OCI-LY7 (cell line): ENCODE measurements around the gene GALNT1. TPM values are rescaled to one million over a fixed set of nuclear protein-coding genes. Genes with fewer than 3 reads are reported as not detected.

Source experiments
- BruUV-seq: library from RNA; stranded (reverse); fragments of 400-500 nt; replicated peaks from 2 replicates; lab custom pipeline; 2021; lab: Mats Ljungman, UMichigan
- CTCF ChIA-PET: fragments of 300-600 bp; sonication (Branson Sonifier 250); formaldehyde crosslinking; loops from one replicate; lab custom pipeline; 2022; ENCODE audit warnings: antibody characterized with exemption; ENCODE audit not compliant: unreplicated experiment; lab: Charles Lee
- POLR2A ChIA-PET: fragments of 300-600 bp; sonication (Branson Sonifier 250); formaldehyde crosslinking; loops from one replicate; lab custom pipeline; 2022; ENCODE audit warnings: antibody characterized with exemption; lab: Charles Lee
- DNase-seq: peaks from one replicate; pipeline ENCODE4 v3.0.0-alpha.2; 2015; ENCODE audit warnings: low spot score
- H2AFZ ChIP-seq: fragments of 200-600 bp; sonication (generic), shearing (Covaris generic); 2 replicates; pipeline ENCODE4 v1.6.1; 2014; ENCODE audit warnings: mild to moderate bottlenecking, antibody characterized with exemption, low read length, moderate library complexity
- H3K27ac ChIP-seq: fragments of 200-600 bp; sonication (generic); 2 replicates; pipeline ENCODE4 v1.5.1; 2014; ENCODE audit warnings: mixed run types, low read depth, mild to moderate bottlenecking, moderate library complexity, low read length, inconsistent platforms; ENCODE audit not compliant: poor library complexity, severe bottlenecking
- H3K36me3 ChIP-seq: fragments of 200-600 bp; sonication (generic); 2 replicates; pipeline ENCODE4 v1.6.1; 2014; ENCODE audit warnings: mild to moderate bottlenecking, antibody characterized with exemption, low read length, moderate library complexity, mixed read lengths; ENCODE audit not compliant: insufficient read depth
- H3K4me1 ChIP-seq: fragments of 200-600 bp; sonication (generic); 2 replicates; pipeline ENCODE4 v1.5.1; 2014; ENCODE audit warnings: mild to moderate bottlenecking, low read length; ENCODE audit not compliant: insufficient read depth, poor library complexity, severe bottlenecking
- H3K4me2 ChIP-seq: fragments of 200-600 bp; sonication (generic); 2 replicates; pipeline ENCODE4 v1.6.1; 2014; ENCODE audit warnings: mild to moderate bottlenecking, low read length
- H3K4me3 ChIP-seq: fragments of 200-600 bp; sonication (generic); 2 replicates; pipeline ENCODE4 v1.5.1; 2014; ENCODE audit warnings: mild to moderate bottlenecking, low read depth, low read length; ENCODE audit not compliant: poor library complexity, severe bottlenecking
- H3K79me2 ChIP-seq: fragments of 200-600 bp; sonication (generic); 2 replicates; pipeline ENCODE4 v1.6.1; 2016; ENCODE audit warnings: low read depth, mild to moderate bottlenecking, low read length, moderate library complexity, mixed read lengths; ENCODE audit not compliant: insufficient read depth
- H3K9me2 ChIP-seq: fragments of 200-600 bp; sonication (generic); 2 replicates; pipeline ENCODE4 v1.6.1; 2016; ENCODE audit warnings: mild to moderate bottlenecking, low read length, mixed read lengths; ENCODE audit not compliant: insufficient read depth
- H3K9me3 ChIP-seq: fragments of 200-600 bp; sonication (generic); 2 replicates; pipeline ENCODE4 v1.6.1; 2014; ENCODE audit warnings: mild to moderate bottlenecking, mixed run types, low read length, mixed read lengths
- H4K20me1 ChIP-seq: fragments of 200-600 bp; sonication (generic); 2 replicates; pipeline ENCODE4 v1.6.1; 2014; ENCODE audit warnings: mild to moderate bottlenecking, antibody characterized with exemption, low read length, moderate library complexity, mixed read lengths; ENCODE audit not compliant: insufficient read depth
- EZH2phosphoT487 ChIP-seq: fragments of 200-600 bp; sonication (generic); IDR thresholded peaks from 2 replicates; pipeline ENCODE4 v1.6.1; 2018; ENCODE audit warnings: low read depth, borderline replicate concordance, mild to moderate bottlenecking, mixed run types, antibody characterized with exemption, low read length, moderate library complexity, mixed read lengths
- intact Hi-C: fragments of 100-400 bp; cut with micrococcal nuclease; formaldehyde crosslinking; loops from one replicate; pipeline ENCODE4 v1.10.0; 2022; ENCODE audit not compliant: unreplicated experiment
- total RNA-seq, 2 experiments: library from RNA; depleted of rRNA in 1 of 2; stranded (reverse); fragments of >200 nt in 1 of 2; shearing (Covaris generic) in 1 of 2; gene quantifications; 2 replicates each; pipeline ENCODE4 v1.2.3, GENCODE V29; 2014 to 2022
- TF ChIP-seq, protein P1 (sequence below): fragments of 200-600 bp; sonication (generic); conservative IDR thresholded peaks from 2 replicates; pipeline ENCODE4 v1.5.1; 2014; ENCODE audit warnings: mild to moderate bottlenecking, antibody characterized with exemption, low read length, moderate library complexity, mixed read lengths

GALNT1 gene
- total RNA-seq, 2 experiments from 2014 or later = 22.0 to 37.2 TPM

DNA sequence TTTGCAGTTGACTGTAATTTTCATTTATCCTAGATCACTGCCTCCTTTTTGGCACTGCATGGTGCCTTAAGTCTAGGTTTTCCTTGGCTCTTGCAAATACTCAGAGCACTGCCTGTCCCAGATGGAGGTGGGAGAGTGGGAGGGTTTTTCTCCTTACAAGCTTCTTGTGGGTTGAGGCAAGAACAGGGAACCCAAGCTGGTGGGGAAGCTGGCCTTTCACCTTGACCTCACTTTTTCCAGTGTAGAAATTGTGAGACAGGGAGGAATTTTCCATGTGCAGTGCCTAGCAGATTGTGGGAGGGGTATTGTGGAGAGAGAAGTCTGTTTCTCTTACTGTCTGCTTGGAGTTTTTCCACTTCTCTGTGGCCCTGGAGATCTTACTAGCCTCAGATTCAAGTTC is 21.5 kb downstream of the GALNT1 start:
- BruUV-seq = no TSS peak
- POLR2A ChIA-PET = interaction anchor here (1.1 to 1.3 kb wide), 2 partner anchors 10 to 14 kb away, joined by 4 read pairs; no protein-coding TSS in a partner anchor
- no peak for TF ChIP-seq EZH2phosphoT487
- TF ChIP-seq, protein P1, sequence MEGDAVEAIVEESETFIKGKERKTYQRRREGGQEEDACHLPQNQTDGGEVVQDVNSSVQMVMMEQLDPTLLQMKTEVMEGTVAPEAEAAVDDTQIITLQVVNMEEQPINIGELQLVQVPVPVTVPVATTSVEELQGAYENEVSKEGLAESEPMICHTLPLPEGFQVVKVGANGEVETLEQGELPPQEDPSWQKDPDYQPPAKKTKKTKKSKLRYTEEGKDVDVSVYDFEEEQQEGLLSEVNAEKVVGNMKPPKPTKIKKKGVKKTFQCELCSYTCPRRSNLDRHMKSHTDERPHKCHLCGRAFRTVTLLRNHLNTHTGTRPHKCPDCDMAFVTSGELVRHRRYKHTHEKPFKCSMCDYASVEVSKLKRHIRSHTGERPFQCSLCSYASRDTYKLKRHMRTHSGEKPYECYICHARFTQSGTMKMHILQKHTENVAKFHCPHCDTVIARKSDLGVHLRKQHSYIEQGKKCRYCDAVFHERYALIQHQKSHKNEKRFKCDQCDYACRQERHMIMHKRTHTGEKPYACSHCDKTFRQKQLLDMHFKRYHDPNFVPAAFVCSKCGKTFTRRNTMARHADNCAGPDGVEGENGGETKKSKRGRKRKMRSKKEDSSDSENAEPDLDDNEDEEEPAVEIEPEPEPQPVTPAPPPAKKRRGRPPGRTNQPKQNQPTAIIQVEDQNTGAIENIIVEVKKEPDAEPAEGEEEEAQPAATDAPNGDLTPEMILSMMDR = no peak

DNA sequence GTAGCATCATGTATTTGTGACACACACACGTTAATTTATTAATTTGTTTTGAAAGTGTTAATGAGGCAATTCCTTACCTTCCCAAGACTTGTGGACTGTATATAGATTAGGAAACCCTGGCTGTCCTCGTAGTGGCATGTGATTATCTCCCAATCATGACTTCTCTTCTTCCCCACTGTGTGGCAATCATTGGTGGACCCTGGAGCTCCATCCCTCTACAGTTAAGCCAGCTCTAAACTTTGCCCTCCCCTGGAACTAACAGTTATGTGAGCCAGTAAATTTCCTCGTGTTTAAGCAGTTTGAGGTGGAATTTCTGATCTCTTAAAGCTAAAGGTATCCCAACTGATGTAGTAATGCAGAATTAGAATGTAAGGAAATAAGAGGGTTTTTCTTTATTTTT is 22.0 kb downstream of the GALNT1 start:
- H3K4me3 ChIP-seq = no peak overlapping the region
- H3K27ac ChIP-seq = no peak overlapping the region
- peaks cover 7% of the 10 kb centered on the region; the same call in 1 of the 2 replicates for H3K79me2 ChIP-seq
- intact Hi-C loops = no loop called here
- H3K4me2 ChIP-seq = no peak overlapping the region
- no peak overlapping the region for H2AFZ ChIP-seq
- H3K9me3 ChIP-seq = peaks cover 26% of the 10 kb centered on the region; the same call in 1 of the 2 replicates
- H3K9me2 ChIP-seq = no peaks in the 10 kb centered on the region
- peaks cover 10% of the 10 kb centered on the region for H3K4me1 ChIP-seq
- H3K36me3 ChIP-seq = no peaks in the 10 kb centered on the region; the same call in 1 of the 2 replicates
- BruUV-seq = no TSS peak
- H4K20me1 ChIP-seq = no peaks in the 10 kb centered on the region
- TF ChIP-seq, protein P1 = no peak
- no peak for TF ChIP-seq EZH2phosphoT487
- no peak for DNase-seq
- ChIA-PET POLR2A (interaction anchor here (1.1 to 1.3 kb wide), 2 partner anchors 11 to 13 kb away, joined by 4 read pairs; no protein-coding TSS in a partner anchor), CTCF (no interaction called here)

More for the DNA sequence above, 21.5 kb downstream of the GALNT1 start:
- no peak overlapping the region for H3K4me3 ChIP-seq
- no peak for DNase-seq
- no peak overlapping the region for H3K27ac ChIP-seq
- no peak overlapping the region for H2AFZ ChIP-seq
- H3K4me1 ChIP-seq = peaks cover 10% of the 10 kb centered on the region
- H3K36me3 ChIP-seq = no peaks in the 10 kb centered on the region; the same call in 1 of the 2 replicates
- intact Hi-C loops = no loop called here
- peaks cover 26% of the 10 kb centered on the region; the same call in 1 of the 2 replicates for H3K9me3 ChIP-seq
- CTCF ChIA-PET = no interaction called here
- no peaks in the 10 kb centered on the region for H4K20me1 ChIP-seq
- H3K9me2 ChIP-seq = no peaks in the 10 kb centered on the region
- H3K79me2 ChIP-seq = peaks cover 7% of the 10 kb centered on the region; the same call in 1 of the 2 replicates
- no peak overlapping the region for H3K4me2 ChIP-seq

DNA sequence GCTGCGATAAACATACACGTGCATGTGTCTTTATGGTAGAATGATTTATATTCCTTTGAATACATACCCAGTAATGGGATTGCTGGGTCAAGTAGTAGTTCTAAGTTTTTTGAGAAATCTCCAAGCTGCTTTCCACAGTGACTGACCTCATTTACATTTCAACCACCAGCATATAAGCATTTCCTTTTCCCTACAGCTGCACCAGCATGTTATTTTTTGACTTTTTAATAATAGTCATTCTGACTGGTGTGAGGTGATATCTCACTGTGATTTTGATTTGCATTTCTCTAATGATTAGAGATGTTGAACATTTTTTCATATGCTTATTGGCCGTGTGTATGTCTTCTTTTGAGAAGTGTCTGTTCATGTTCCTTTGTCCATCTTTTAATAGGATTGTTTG is 22.8 kb downstream of the GALNT1 start:
- ChIA-PET CTCF (no interaction called here), POLR2A (no interaction called here)
- peak overlapping the region; percentile 32; the same call in 1 of the 2 replicates for H3K4me2 ChIP-seq
- H3K36me3 ChIP-seq = no peaks in the 10 kb centered on the region; the same call in 1 of the 2 replicates
- intact Hi-C loops = no loop called here
- H3K79me2 ChIP-seq = peaks cover 7% of the 10 kb centered on the region; the same call in 1 of the 2 replicates
- BruUV-seq = no TSS peak
- no peak overlapping the region for H3K4me3 ChIP-seq
- TF ChIP-seq, protein P1 = no peak
- TF ChIP-seq EZH2phosphoT487 = no peak
- no peak overlapping the region for H2AFZ ChIP-seq
- no peaks in the 10 kb centered on the region for H4K20me1 ChIP-seq
- no peak for DNase-seq
- peaks cover 26% of the 10 kb centered on the region; the same call in 1 of the 2 replicates for H3K9me3 ChIP-seq
- H3K9me2 ChIP-seq = no peaks in the 10 kb centered on the region
- peaks cover 10% of the 10 kb centered on the region for H3K4me1 ChIP-seq
- H3K27ac ChIP-seq = no peak overlapping the region
